Kidney tubule cell (primary cell): ENCODE results near the gene ABL1.
"Not testable (repeated sequence)": the region's sequence is repeated elsewhere in the genome, so short reads cannot be mapped to it uniquely, and the experiment has no call there.

Experiments used
- DNase-seq: peaks from one replicate; pipeline ENCODE4 v3.0.0-alpha.2; 2018; ENCODE audit warnings: low spot score

Gene ABL1

DNA sequence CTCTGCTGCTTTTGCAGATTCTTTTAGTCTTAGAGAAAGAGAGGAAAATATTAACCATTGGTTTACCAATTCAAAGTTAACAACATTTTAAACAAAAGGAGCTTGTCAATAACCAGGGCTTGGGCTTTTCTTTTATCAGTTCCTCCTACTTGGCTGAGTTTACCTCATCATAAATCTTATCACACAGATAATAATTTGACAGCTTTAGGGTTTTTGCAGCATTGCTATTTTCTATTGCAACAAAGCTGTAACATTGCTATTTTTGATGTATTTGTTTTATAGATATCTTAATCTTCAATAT is 9.8 kb upstream of the ABL1 start:
- no peak for DNase-seq

DNA sequence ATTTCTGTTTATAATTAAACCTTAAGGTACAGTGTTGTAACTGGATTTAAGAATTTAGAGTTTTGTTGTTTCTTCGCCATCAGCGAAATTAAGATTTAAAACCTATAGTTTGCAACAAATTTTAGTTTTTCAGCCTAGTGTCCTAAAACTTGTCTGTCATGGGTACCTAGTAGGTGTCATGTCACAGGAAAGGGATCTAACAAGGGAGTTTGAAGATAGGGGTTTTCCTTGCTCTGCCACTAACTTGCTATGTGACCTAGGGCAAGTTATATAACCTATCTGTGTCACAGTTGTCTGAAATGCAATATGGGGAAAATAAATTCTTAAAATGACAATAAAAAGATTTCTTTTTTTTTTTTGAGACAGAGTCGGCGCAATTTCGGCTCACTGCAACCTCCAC is 9.2 kb upstream of the ABL1 start:
- DNase-seq = no peak

DNA sequence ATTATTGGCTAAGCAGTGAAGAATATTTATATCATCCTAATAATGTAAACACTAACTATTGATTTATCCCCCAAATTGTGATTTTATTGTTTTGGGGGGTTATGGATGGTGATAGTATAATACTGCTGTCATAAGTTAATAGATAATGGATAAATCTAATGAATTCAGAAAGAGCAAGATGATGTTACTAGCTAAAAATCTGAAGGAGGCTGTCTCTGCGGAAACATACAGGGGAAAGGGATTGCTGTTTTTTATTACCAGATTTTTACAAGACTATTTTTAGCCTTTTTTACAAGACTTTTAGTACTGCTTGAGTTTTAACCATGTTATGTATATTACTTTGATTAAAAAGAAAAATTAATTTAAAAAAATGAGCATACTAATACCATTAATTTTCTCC is 5.3 kb upstream of the ABL1 start:
- DNase-seq = no peak

DNA sequence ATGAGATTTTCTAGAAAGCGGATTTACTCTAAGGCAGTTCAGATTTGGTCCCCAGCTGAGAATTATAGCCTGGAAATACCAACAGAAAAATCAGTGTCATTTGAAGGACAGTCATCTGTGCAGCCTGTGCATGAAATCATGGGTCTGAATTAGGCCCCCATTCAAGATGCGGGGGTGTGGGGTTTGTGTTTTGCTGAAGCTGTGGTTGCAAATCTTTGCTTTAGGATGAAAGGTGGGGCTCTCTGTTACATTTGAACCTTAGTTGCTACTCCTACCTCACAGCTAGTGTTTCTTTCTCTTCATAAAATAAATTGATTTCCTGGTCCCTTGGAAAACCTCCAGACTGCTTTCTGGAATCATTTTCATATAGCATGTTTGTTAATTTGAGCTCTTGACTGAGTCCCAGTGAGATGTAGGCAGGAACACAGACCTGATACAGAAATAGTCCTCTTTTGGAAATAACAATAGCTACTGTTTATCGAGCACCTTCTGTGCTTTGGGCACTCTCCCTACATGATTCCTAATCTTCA is 4.8 kb upstream of the ABL1 start:
- DNase-seq = no peak

DNA sequence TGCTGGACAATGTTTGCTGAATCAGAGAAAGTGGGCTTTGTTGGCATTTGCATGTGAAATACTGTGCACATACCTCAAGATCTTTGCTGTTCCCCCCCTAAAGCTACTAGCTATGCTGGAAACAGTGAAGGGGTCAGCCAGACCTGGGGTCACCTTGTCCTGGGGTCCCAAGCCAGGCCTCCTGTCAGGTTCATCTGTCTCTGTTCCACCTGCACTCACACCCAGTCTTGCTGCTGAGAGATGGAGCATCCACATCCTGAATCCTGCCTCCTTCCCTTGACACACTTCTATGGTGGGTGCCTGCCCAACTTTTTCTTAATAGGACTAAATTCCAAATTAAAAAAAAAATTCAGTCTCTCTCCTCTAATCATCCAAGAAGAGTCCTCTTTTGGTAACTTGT is 4.0 kb upstream of the ABL1 start:
- DNase-seq = no peak

DNA sequence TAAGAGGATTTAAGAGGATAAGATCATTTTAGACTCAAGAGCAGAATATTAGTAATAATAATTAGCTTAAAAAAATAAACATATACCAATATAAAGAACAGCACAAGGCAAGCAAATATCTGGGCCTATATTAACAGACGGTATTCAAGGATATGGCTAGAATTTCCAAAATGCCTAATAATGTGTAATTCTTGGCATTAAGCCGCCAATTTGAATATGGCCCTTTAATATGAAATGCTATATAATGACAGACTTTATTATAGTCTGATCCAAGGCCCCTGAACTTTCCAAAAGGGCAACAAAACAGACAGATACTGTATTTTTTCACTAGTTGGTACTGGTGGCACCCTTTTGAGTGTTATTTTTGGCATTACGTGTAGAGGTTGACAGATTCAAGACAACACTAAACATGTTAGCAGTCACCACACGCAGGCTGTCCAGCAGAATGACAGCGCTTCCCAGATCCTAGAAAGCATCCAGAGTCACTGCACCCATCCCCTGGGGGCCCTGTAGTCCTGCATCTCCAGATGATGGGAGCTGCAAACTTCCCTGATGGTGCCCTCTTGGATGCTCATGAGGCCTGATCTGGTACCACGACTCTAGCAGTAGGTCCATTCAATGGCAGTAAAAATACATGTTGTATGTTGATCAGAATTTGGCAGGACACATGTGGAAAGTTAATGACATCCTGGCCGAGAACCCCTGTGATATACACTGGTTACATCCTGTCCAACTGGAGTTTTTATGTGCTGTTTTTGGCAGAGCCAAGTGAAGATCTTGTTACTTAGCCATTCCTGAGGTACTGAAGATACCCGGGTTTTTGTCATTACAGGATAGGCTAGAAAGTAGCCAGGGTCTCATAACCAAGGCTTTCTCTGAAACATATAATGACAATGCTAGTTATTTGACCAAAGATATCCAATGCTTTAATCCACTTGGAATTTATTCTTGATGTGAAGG is 1.7 kb upstream of the ABL1 start:
- DNase-seq = peak; percentile 15

DNA sequence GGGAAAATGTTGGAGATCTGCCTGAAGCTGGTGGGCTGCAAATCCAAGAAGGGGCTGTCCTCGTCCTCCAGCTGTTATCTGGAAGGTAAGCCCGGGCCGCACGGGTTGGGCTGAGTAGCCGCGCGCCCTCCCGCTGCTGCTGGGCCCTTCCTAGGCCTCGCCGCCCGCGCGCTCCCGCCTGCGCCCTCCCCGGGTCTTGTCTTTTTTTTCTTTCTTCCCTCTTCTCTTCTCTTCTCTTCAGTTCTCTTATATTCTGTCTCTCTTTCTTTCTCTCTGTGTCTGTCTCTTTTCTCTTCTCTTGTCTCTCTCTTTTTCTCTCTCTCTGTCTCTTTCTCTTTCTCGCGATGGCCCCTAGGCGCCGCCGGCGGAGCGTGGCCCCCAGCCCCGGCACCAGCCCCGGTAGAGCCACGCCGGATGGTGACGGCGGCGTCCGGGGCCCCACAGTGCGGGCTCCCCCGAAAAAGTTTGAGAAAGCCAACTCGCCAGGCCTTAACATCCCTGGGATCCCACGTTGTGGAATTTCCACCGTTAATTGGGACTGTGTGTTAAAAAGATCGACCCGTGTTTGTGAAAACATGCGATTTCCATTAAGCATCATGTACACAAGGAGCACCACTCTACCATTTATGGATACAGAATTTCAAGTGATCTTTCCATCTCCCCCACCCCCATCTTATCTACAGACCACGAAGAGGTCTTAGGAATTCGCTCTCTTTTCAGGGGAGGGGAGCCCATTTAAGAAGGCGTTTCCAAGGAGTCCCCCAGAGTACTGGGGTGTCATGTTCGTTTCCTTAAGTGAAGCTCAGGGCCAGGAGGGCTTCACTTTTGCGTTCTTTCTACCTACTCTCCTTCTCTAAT is 616 bp downstream of the ABL1 start:
- peak; percentile 35 for DNase-seq

DNA sequence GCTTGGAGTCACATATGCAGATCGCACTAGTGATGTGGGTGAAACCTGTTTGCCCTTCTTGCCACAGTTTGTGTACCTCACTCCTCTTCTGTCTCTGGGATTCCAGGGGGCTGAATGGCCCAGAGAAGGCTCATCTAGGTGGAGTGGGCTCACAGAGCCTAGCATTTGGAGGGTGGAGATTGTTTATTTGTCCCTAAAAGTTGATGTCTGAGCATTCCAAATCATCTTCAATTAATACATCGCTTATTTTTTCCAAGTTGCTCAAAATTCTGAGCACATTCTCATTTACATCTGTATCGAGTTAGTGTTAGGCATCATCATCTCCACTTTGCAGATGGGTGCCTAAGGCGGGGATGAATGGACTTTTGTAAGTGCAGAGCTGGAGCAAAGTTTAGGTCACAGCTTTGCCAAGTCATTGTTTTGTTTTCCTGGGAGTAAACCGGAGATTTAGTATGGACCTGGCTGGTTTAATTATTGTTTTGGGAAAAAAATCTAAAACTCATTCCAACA is 2.0 kb downstream of the ABL1 start:
- DNase-seq = peak; percentile 32

DNA sequence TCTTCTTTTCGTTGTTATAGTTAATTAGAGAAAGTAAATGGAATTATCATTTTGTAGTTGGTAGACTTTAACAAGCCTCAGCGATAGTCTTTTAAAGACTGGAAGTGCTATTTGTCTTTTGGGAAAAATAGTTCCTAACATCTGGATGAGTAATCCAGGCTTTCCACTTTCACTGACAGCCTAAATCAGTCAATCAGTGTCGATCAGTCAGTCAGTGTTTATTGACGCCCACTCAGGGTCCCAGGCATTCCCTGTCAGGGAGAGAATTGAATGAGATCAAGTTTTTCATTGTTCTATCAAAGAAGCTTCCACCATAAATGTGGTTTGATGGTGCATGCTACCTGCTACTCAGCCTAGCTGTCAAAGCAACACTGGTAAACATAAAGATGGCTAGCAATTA is 2.6 kb downstream of the ABL1 start:
- no peak for DNase-seq

DNA sequence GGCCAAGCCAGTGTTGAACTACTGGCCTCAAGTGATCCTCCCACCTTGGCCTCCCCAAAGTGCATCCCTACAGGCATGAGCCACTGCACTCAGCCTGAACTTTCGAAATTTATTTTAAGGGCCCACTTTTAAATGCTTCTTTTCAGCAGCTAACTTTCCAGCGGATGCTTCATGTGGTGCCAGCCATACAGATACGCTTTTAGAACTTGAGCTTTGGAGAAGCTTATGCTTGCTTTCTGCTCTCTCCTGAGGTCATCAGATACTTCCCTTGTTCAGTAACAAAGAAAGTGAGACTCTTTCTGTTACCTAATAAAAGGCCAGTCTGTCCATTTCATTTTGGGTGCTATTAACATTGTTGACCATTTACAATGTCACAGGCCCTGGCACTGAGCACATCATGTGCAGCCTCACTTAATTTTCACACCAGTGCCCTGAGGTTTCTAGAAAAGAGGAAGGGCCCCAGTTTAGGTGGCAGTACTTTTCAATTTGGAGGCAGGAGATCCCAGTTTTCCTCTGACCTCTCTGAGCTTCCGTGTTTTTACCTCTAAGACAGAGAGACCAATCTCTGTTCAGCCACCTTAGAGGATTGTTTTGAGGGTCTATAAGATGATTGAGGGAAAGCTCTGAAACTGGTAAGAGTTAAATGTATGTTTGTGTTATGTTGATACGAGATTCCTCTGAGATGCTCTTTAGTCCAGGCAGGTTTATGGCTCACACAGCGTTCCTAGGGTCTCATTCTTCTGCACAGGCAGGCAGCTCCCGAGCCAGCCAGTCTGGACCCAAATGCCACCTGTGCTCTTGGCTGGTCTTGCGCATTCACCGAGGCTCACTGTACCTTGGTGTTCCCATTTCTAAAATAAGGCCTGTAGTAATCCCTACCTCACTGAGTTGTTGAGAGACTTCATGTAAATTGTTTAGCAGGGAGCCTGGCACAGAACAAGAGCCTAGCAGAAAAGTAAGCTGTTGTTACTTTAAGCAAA is 4.4 kb downstream of the ABL1 start:
- no peak for DNase-seq

DNA sequence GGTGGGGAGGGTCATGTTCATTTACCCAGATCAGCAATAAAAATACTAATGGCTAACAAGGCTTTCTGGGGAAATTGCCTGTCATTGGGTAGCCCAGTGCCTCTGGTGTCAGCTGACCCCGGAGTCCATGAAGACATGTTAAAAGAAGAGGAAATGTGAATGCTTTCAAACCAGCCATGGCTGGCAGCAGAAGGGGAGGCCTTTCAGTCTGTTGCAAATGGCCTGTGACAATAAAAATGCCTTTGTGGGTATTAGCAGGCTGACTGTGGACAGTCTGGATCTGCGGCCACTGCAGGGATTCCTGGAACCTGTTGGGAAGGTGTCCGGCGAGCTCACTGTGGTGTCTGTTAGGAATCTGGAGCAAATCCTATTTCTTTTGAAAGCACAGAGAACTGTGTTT is 7.5 kb downstream of the ABL1 start:
- no peak for DNase-seq

DNA sequence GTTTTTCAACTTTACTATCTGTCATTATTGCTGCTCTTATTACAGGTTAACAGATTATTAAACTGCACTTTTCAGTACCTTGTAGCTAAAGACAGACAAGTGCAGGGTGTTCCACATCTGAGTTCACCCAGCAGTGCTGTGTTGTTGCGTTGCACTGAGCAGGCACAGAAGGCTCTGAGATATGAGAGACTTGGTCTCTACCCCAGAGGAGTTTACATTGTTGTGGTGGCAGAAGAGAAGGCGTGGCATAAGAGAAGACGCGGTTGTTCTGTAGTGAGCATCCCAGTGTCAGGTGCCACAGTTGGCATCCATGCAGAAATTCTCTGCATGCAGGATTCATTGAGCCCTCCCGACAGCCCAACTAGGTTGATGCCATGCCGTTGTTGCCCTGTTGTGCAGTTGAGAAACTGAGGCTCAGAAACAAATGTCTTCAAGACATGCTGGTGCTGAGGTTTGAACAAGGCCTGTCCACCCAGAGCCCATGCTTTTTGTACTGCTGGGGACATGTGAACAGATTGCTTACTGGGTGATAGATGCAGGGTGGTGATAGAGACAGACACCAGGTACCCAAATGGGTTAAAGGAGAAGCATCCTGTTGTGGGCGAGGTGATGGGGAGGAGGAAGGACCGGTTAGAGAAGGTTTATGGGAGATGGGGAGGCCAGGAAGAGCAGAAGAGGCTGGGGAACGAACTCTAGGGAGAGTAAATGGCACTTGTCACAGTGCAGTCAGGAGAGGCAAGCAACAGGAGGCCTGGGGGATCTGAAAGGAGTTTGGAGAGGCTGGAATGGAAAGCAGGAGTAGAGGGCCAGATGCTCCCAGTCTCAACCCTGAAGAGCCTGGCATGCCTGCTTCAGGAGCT is 8.2 kb downstream of the ABL1 start:
- DNase-seq = no peak

DNA sequence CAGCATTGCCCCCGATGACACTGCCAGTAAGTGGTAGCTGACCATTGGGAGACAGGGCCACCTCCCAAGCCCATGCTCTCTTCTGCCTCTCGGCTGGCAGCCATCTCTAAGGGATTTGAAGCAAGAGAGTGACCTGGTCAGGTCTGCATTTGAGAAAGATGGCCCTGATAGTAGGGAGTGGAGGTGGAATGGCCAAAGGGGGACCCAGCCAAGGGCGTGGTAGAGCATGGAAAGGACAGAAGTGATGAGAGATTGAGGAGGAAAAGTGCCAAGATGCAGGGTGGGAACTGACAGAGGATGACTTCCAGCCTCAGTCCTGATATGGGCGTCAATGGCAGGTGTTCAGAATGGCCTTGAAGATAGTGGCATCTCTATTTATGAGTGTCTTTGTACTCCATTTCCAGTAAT is 9.0 kb downstream of the ABL1 start:
- DNase-seq = no peak

DNA sequence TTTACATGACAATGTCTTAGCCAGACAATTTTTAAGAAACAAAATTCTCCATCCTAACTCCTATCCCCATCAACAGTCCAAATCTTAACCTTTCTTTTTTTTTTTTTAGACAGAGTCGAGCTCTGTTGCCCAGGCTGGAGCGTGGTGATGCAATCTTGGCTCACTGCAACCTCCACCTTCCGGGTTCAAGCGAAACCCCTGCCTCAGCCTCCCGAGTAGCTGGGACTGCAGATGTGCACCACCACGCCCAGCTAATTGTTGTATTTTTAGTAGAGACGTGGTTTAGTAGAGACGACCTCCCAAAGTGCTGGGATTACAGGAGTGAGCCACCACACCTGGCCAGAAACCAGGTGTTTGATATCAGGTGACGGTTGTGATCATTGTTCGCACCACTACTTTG is 10.2 kb downstream of the ABL1 start:
- DNase-seq = no peak

DNA sequence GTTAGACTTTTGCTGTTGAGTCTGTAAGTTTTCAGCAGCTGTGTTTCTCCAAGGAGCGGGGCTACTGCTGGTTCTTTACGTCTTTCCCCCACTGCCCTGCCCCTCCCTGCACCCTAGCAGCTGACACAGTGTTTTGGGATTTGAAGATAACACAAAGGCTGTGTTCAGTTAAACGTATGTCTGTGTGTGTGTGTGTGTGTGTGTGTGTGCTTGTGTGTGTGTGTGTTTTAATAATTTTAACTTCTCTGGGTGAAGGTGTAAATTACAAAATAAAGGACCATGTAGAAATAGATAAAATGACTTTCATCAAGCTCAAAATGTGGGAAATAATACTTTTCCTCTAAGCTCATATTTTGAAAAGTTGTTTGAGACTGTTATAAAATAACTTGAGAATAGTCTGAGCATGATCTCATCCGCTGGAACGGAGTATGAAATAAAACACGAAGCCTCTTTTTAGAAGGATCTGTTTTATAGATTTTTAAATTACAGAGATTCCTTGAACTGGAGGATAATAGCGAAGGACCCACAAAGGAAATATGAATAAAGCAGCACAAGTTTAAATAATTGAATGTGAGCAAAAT is 10.9 kb downstream of the ABL1 start:
- peak; percentile 39 for DNase-seq

DNA sequence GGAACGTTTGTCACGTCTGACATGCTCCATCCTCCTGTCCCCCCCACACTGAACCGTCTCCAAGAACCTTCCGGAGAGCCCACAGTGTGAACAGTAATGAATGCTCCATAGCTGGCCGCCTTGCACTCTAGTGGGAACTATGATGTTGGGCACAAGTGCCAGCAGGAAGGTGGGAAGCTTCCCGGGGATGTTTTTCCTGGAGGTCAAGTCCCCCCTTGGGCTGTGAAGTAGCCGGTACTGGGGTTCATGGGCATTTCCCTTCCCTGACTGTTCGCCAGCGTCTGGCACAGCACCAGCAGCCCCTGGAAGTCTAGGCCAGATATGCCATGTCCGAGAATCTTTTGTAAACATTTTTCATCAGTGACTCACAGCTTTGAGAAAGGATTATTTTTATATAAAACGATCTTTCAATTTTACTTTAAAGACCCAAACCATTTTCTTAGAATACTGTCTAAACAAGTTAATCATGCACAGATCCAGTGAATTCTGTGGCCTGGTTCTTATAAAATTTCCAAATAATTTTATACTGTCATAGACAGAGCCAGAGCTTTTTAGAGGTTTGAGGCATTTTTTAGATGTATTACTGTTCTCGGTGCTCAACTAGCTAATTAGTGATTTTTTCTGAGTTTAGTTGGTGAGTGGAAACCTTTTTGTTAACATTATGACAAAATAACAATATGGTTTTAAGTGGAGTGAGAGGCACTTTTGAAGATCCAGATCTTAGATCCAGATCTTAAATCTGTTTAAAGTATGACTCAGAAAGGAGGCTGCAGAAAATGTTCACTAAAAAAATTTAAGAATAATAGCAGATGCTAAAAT is 11.6 kb downstream of the ABL1 start:
- DNase-seq = peak; percentile 81

DNA sequence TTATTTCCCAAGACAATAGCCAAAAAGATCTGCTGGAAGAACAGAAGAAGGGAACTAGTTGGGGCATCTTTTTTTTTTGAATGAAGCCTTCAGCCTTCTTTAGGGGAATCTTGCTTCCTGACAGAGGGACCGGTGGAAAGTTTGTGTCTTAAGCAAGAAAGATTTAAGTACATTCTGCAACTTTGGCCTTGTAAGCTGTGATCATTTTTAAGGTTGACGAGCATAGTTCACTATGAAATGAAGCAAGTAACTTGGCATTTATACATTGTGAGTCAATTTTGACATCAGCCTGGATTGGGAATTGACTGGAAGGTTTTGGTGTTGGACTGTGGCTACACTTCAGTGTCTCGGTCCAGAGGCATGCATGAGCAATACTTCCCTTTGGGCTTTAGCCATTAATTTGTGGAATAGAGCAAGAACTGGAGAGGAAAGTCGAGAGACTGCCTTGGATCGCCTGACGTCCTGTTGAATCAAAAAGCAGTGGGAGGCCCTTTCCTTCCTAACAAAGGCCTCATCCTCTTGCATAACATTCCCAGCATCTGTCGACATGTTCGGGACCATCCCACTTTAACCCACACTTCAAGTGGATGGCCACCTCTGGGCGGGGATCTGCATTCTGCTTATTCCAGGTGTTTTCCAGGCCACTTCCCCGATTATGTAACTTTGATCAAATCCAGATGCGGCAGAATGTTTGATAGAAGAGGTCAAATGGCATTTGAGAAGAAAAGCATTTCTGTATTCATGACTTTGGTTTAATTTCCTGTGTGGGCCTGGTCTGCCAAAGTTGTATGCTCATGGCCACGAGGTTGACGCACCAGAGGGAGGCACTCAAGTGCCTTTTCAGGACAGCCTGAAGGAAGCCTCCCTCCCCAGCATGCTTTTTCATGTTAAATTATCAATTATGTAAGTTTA is 12.5 kb downstream of the ABL1 start:
- peak; percentile 98 for DNase-seq

DNA sequence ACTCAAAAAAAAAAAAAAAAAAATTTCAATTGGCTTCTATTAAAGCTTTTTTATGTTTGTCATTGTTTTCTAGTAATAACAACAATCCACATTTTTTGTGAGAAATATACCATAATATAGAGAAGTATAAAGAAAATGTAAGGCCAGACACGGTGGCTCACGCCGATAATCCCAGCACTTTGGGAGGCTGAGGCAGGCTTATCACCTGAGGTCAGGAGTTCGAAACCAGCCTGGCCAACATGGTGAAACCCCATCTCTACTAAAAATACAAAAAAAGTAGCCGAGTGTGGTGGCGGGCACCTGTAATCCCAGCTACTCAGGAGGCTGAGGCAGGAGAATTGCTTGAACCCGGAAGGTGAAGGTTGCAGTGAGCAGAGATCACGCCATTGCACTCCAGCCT is 13.5 kb downstream of the ABL1 start:
- not testable (repeated sequence) for DNase-seq
